CD14-positive monocyte (primary cell): ENCODE results near the gene PDZRN3. TPM values are rescaled to one million over a fixed set of nuclear protein-coding genes. Genes with fewer than 3 reads are reported as not detected.

ENCODE experiments used
- DNase-seq, 3 donors: peaks; one replicate each; pipeline ENCODE4 v3.0.0-alpha.2; 2011 to 2022
- H2AFZ ChIP-seq: 2 replicates; pipeline ENCODE4 v1.6.0; 2012; ENCODE audit warnings: mild to moderate bottlenecking, low read depth, low read length, inconsistent platforms; ENCODE audit not compliant: insufficient read depth, poor library complexity, severe bottlenecking
- H3K27ac ChIP-seq, 2 donors: 1 replicate in 1 of 2; 2 replicates in 1 of 2; pipeline ENCODE4 v1.5.1; 2012 to 2013; ENCODE audit warnings: low read length in 2 of 2, control low read depth in 1 of 2, inconsistent platforms in 1 of 2, low read depth in 1 of 2, mild to moderate bottlenecking in 1 of 2
- H3K27me3 ChIP-seq, 2 donors: one replicate each; pipeline versions ENCODE4 v1.6.0 to v1.6.1; 2011 to 2013; ENCODE audit warnings: low read length in 2 of 2; ENCODE audit not compliant: control insufficient read depth in 2 of 2, insufficient read depth in 2 of 2
- H3K36me3 ChIP-seq, 2 donors: replicated peaks in 1 of 2; 1 replicate in 1 of 2; 2 replicates in 1 of 2; pipeline versions ENCODE4 v1.5.1 to v1.6.1; 2012 to 2013; ENCODE audit warnings: low read length in 2 of 2, control low read depth in 1 of 2, inconsistent platforms in 1 of 2, mild to moderate bottlenecking in 1 of 2; ENCODE audit not compliant: insufficient read depth in 2 of 2, control insufficient read depth in 1 of 2
- H3K4me1 ChIP-seq, 2 donors: 1 replicate in 1 of 2; 2 replicates in 1 of 2; pipeline versions ENCODE4 v1.5.1 to v1.6.1; 2012 to 2013; ENCODE audit warnings: low read length in 2 of 2, control low read depth in 1 of 2, inconsistent platforms in 1 of 2, mild to moderate bottlenecking in 1 of 2, moderate library complexity in 1 of 2; ENCODE audit not compliant: insufficient read depth in 2 of 2, control insufficient read depth in 1 of 2
- H3K4me2 ChIP-seq: replicated peaks from 2 replicates; pipeline ENCODE3; 2012; ENCODE audit warnings: low read length, moderate library complexity, mild to moderate bottlenecking; ENCODE audit not compliant: poor library complexity, severe bottlenecking; ENCODE audit errors: extremely low read depth
- H3K4me3 ChIP-seq, 3 experiments: fragments of 200-600 bp in 1 of 3; sonication (generic) in 1 of 3; replicated peaks in 1 of 3; 1 replicate in 2 of 3; 2 replicates in 1 of 3; pipeline ENCODE4 v1.5.1; 2011 to 2013; ENCODE audit warnings: low read length in 3 of 3, mild to moderate bottlenecking in 3 of 3, control low read depth in 2 of 3, low read depth in 2 of 3, inconsistent platforms in 1 of 3, moderate library complexity in 1 of 3
- H3K79me2 ChIP-seq: 2 replicates; pipeline ENCODE4 v1.6.0; 2012; ENCODE audit warnings: mild to moderate bottlenecking, control low read depth, inconsistent platforms, low read length, moderate library complexity; ENCODE audit not compliant: insufficient read depth
- H3K9ac ChIP-seq: 2 replicates; pipeline ENCODE4 v1.6.0; 2017; ENCODE audit warnings: low read length, mild to moderate bottlenecking; ENCODE audit not compliant: insufficient read depth, poor library complexity, severe bottlenecking
- H3K9me3 ChIP-seq, 2 donors: replicated peaks in 1 of 2; 1 replicate in 1 of 2; 2 replicates in 1 of 2; pipeline versions ENCODE4 v1.5.1 to v1.6.1; 2012 to 2013; ENCODE audit warnings: low read length in 2 of 2, control low read depth in 1 of 2; ENCODE audit not compliant: control insufficient read depth in 1 of 2, insufficient read depth in 1 of 2
- H4K20me1 ChIP-seq: 2 replicates; pipeline ENCODE4 v1.6.0; 2012; ENCODE audit warnings: mild to moderate bottlenecking, low read length, control low read depth, moderate library complexity; ENCODE audit not compliant: insufficient read depth
- H3K27ac Mint-ChIP-seq, 7 donors: one replicate each; pipeline ENCODE4 v1.8.0; 2020; ENCODE audit warnings: mild to moderate bottlenecking in 7 of 7, mixed read lengths in 7 of 7, moderate library complexity in 6 of 7, inconsistent platforms in 2 of 7
- H3K27me3 Mint-ChIP-seq, 3 donors: one replicate each; pipeline ENCODE4 v1.8.0; 2021 to 2022; ENCODE audit warnings: low read depth in 3 of 3, mild to moderate bottlenecking in 3 of 3, mixed read lengths in 3 of 3, moderate library complexity in 3 of 3, inconsistent platforms in 1 of 3
- H3K36me3 Mint-ChIP-seq, 2 donors: one replicate each; pipeline ENCODE4 v1.8.0; 2020; ENCODE audit warnings: mixed read lengths in 2 of 2, inconsistent platforms in 1 of 2, mild to moderate bottlenecking in 1 of 2
- H3K4me1 Mint-ChIP-seq: one replicate; pipeline ENCODE4 v1.8.0; 2020; ENCODE audit warnings: mild to moderate bottlenecking, mixed read lengths
- H3K4me3 Mint-ChIP-seq, 2 donors: one replicate each; pipeline ENCODE4 v1.8.0; 2020; ENCODE audit warnings: mild to moderate bottlenecking in 2 of 2, mixed read lengths in 2 of 2, moderate library complexity in 1 of 2
- H3K9me3 Mint-ChIP-seq, 7 donors: one replicate each; pipeline ENCODE4 v1.8.0; 2020 to 2022; ENCODE audit warnings: mixed read lengths in 7 of 7, mild to moderate bottlenecking in 6 of 7, moderate library complexity in 6 of 7, inconsistent platforms in 2 of 7
- CTCF ChIP-seq: fragments of 200-600 bp; IDR thresholded peaks from one replicate; pipeline ENCODE4 v1.8.0; 2022; ENCODE audit warnings: antibody characterized with exemption, mild to moderate bottlenecking
- WGBS: methylation state at CpG from one replicate; pipeline ENCODE4 v1.1.5; 2013; ENCODE audit warnings: missing lambda C conversion rate; ENCODE audit not compliant: insufficient coverage; 5-methylcytosine and 5-hydroxymethylcytosine counted together
- intact Hi-C, 2 donors: fragments of 100-400 bp; cut with micrococcal nuclease; formaldehyde crosslinking; loops; one replicate each; pipeline versions ENCODE4 v1.15.0 to v1.15.1; 2023
- polyA plus RNA-seq, 3 donors: library from polyadenylated mRNA; depleted of rRNA in 1 of 3; unstranded in 2 of 3; stranded (reverse) in 1 of 3; fragments of 300-500 nt in 2 of 3; fragments of >200 nt in 1 of 3; fragmentation: Illumina TruSeq in 2 of 3; gene quantifications; 1 replicate in 2 of 3; 2 replicates in 1 of 3; pipeline ENCODE4 v1.2.3, GENCODE V29; 2012 to 2021

Gene PDZRN3
- polyA plus RNA-seq, 3 donors, result not detected

- no peak for DNase-seq
- H3K9me3 Mint-ChIP-seq, result peaks cover 12 to 16% (median 14%) of the 10 kb centered on the region in 7 donors
- no peak overlapping the region for H3K27ac ChIP-seq
- no peak overlapping the region for H3K9ac ChIP-seq
- no peaks in the 10 kb centered on the region for H3K36me3 Mint-ChIP-seq
- intact Hi-C loops, result no loop called here
- WGBS, result 100% methylated on average over 1 of the region's 2 CpGs
- H3K4me3 ChIP-seq, result no peak overlapping the region
- no peak overlapping the region for H3K4me2 ChIP-seq
- TF ChIP-seq CTCF, result no peak
- no peak overlapping the region for H3K27ac Mint-ChIP-seq
- peaks cover 0 to 4% (median 2%) of the 10 kb centered on the region in 3 donors for H3K27me3 Mint-ChIP-seq
- no peak overlapping the region for H3K4me3 Mint-ChIP-seq
- H4K20me1 ChIP-seq, result no peaks in the 10 kb centered on the region
- no peaks in the 10 kb centered on the region for H3K4me1 Mint-ChIP-seq
- peaks cover 0 to 2% of the 10 kb centered on the region in 2 donors for H3K27me3 ChIP-seq
- no peaks in the 10 kb centered on the region for H3K4me1 ChIP-seq
- H3K9me3 ChIP-seq, result peaks cover 11 to 14% of the 10 kb centered on the region in 2 donors
- no peaks in the 10 kb centered on the region for H3K79me2 ChIP-seq
- no peaks in the 10 kb centered on the region for H3K36me3 ChIP-seq
- no peak overlapping the region for H2AFZ ChIP-seq
Observed at GRCh38 chr3:73381551-73381950, 243.2 kb downstream of the PDZRN3 start.

- DNase-seq, result no peak
- H3K4me2 ChIP-seq, result no peak overlapping the region
- H3K27me3 ChIP-seq, result peaks cover 0 to 2% of the 10 kb centered on the region in 2 donors
- H3K27ac Mint-ChIP-seq, result no peak overlapping the region
- intact Hi-C loops, result no loop called here
- WGBS, result 87% methylated on average over 4 of the region's 15 CpGs
- no peak overlapping the region for H3K27ac ChIP-seq
- TF ChIP-seq CTCF, result no peak
- peaks cover 12 to 16% (median 14%) of the 10 kb centered on the region in 7 donors for H3K9me3 Mint-ChIP-seq
- H3K4me1 ChIP-seq, result no peaks in the 10 kb centered on the region
- H2AFZ ChIP-seq, result no peak overlapping the region
- H3K79me2 ChIP-seq, result no peaks in the 10 kb centered on the region
- no peaks in the 10 kb centered on the region for H3K36me3 Mint-ChIP-seq
- no peak overlapping the region for H3K4me3 Mint-ChIP-seq
- no peak overlapping the region for H3K4me3 ChIP-seq
- H3K27me3 Mint-ChIP-seq, result peaks cover 0 to 4% (median 2%) of the 10 kb centered on the region in 3 donors
- no peaks in the 10 kb centered on the region for H3K36me3 ChIP-seq
- H3K4me1 Mint-ChIP-seq, result no peaks in the 10 kb centered on the region
- peaks cover 11 to 14% of the 10 kb centered on the region in 2 donors for H3K9me3 ChIP-seq
- no peak overlapping the region for H3K9ac ChIP-seq
- H4K20me1 ChIP-seq, result no peaks in the 10 kb centered on the region
Observed at GRCh38 chr3:73380735-73381532, 243.8 kb downstream of the PDZRN3 start.
